Kidney glomerular epithelial cell (primary cell): ENCODE results near the gene LSM10.

Experiments
- DNase-seq: peaks from one replicate; lab custom pipeline; 2025; lab: John Stamatoyannopoulos, UW

The LSM10 gene

DNA sequence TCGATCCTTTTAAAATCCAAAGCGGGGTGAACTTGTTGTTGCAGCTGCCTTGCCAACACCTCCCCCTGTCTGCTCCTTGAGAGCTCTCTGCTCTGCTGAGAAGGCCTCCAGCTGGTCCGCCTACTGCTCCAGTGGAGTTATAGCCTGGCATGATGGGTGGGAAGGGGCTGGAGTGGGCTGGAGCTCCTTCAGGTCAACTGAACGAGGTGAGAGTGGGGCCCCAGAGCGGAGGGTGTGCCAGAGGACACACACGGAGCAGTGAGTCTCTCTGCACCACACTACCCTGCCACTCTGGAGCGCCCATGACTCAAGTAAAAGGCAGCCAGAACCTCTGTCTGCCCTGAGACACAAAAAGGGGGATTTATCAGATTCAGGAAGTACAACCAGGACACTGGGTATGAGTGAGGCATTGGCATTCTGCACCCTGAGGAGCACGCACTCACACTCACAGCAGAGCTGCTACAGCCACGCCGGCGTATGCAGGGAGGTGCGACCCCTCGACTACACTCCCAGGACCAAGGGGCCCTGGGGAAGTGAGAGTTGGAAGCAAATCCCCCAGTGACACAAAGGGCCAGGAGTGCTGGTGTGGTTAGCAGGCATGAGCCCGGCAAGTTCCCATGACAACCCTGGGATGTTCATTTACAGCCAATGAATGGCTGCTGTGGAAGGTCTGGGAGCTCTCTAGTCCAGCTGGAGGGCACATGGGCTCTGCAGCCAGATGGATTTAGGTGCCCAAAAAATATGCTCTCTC, 46.3 kb downstream of the LSM10 start:
- peak; percentile 91 for DNase-seq

DNA sequence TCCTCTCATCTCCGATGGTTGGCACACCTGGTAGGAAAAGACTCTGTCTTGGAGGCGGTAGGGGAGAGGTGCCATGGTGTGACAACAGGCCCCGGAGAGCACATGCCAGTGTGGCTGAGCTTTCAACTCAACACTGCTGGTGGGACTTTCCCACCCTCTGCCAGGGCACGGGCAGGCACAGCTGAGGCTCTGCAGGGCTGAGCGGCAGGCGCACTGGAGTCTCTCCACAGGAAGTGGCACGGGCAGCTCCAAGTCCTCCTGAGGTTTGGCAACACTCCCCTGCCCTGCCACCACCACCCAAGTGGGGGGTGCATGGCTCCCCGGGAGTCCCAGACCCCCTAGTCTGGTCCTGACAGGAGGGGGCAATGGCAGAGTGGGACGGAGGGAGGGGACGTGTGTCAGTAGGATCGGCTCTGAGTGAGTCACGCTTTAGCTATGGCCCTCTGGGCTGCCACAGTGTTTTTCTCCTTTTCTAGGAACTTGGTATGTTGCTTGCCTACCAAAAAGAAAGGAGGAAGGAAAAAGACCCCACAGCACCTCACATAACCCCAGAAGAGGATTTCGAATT, 47.0 kb downstream of the LSM10 start:
- peak; percentile 91 for DNase-seq

- no peak for DNase-seq
These were observed 47.9 kb downstream of the LSM10 start for GRCh38 chr1:36349839-36350238.

GRCh38 chr1:36349241-36349671, 48.5 kb downstream of the LSM10 start:
- DNase-seq, result peak; percentile 17

GRCh38 chr1:36346741-36347370, 50.9 kb downstream of the LSM10 start:
- DNase-seq, result no peak

DNA sequence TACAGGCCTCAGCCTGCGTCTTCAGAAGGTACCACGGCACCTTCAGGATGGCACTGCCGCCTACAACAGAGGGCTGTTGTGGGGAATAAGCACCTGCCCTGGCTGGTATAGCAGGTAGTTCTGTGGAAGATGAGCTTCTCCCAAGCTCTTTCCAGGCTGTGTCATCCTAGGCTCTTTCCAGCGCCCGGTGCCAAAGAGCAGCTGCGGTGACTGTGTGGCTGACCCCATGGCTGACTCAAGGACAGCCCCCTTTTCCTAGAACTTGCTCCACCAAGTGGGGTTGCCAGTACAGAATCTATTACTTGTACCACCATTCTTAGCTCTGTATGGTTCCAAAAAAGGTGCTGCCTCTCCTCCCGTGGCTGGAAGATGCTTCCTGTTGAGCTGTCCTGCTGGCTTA, 52.4 kb downstream of the LSM10 start:
- no peak for DNase-seq

- DNase-seq, result no peak
These were observed 53.4 kb downstream of the LSM10 start for GRCh38 chr1:36344395-36344680.

- no peak for DNase-seq
These were observed 53.9 kb downstream of the LSM10 start for GRCh38 chr1:36343651-36344394.
